OCI-LY7 (cell line): ENCODE measurements around the gene SLC25A5.

ENCODE experiments used
- CTCF ChIP-seq: fragments of 200-600 bp; sonication (generic); conservative IDR thresholded peaks from 2 replicates; pipeline ENCODE4 v1.5.1; 2014; ENCODE audit warnings: mild to moderate bottlenecking, antibody characterized with exemption, low read length, moderate library complexity, mixed read lengths
- EZH2phosphoT487 ChIP-seq: fragments of 200-600 bp; sonication (generic); IDR thresholded peaks from 2 replicates; pipeline ENCODE4 v1.6.1; 2018; ENCODE audit warnings: low read depth, borderline replicate concordance, mild to moderate bottlenecking, mixed run types, antibody characterized with exemption, low read length, moderate library complexity, mixed read lengths

DNA sequence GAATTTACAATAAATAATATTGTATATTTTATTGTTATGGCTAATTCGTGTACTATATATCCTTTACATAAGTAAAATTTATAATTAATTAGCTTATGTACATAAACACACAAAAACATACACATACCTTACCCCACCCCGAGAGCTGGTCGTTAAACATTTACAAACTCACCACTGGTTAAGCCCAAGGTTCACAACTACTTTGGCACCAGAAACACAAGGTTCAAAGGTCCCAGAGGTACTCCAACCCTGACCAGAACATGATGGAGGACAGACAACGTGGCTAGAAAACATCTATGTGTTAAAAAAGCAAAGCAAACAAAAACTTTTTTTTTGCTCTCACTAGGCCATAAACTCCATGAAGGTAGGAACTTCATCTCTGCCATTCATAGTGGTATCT, 37.7 kb downstream of the SLC25A5 start:
- TF ChIP-seq CTCF (no peak), EZH2phosphoT487 (no peak)
